ENCODE data around the gene IRX2.

The IRX2 gene

GRCh38 chr5:2750026-2750757 lies 1.3 kb downstream of the IRX2 start:
- H2AFZ ChIP-seq (ENCODE audit: low read length): no peak overlapping the region
- no peaks in the 10 kb centered on the region for H3K9me3 ChIP-seq (ENCODE audit: insufficient read depth, low read depth, low read length)
- H3F3A ChIP-seq (ENCODE audit: low read depth): no peaks in the 10 kb centered on the region
- H3K36me3 ChIP-seq (ENCODE audit: insufficient read depth, low read length): no peaks in the 10 kb centered on the region
- no peak overlapping the region for H3K4me3 ChIP-seq (ENCODE audit: low read length, poor library complexity, severe bottlenecking)
- no peaks in the 10 kb centered on the region for H3K79me2 ChIP-seq (ENCODE audit: insufficient read depth, low read length)
- H3K4me2 ChIP-seq (ENCODE audit: low read depth, low read length, poor library complexity, severe bottlenecking): no peak overlapping the region
- H4K20me1 ChIP-seq (ENCODE audit: insufficient read depth, low read length, poor library complexity, severe bottlenecking): no peaks in the 10 kb centered on the region
- H3K9ac ChIP-seq (ENCODE audit: low read depth, low read length, poor library complexity, severe bottlenecking): no peak overlapping the region
- TF ChIP-seq EZH2phosphoT487 (IDR thresholded peaks at IDR 0.05; ENCODE audit: borderline replicate concordance): no peak
- no peak for TF ChIP-seq CTCF (conservative IDR thresholded peaks at IDR 0.05; ENCODE audit: low read length)
- no peaks in the 10 kb centered on the region for H3K4me1 ChIP-seq (ENCODE audit: insufficient read depth, low read length, poor library complexity, severe bottlenecking)
- no peaks in the 10 kb centered on the region for H3K27me3 ChIP-seq (ENCODE audit: insufficient read depth, low read length, poor library complexity, severe bottlenecking)
- no peaks in the 10 kb centered on the region for H3K9me2 ChIP-seq (replicated peaks; ENCODE audit: low read depth, low read length)

GRCh38 chr5:2749514-2750025 lies 1.9 kb downstream of the IRX2 start:
- H3K9me3 ChIP-seq (ENCODE audit: insufficient read depth, low read depth, low read length): no peaks in the 10 kb centered on the region
- H3K4me2 ChIP-seq (ENCODE audit: low read depth, low read length, poor library complexity, severe bottlenecking): no peak overlapping the region
- H3F3A ChIP-seq (ENCODE audit: low read depth): no peaks in the 10 kb centered on the region
- no peaks in the 10 kb centered on the region for H3K79me2 ChIP-seq (ENCODE audit: insufficient read depth, low read length)
- no peaks in the 10 kb centered on the region for H3K4me1 ChIP-seq (ENCODE audit: insufficient read depth, low read length, poor library complexity, severe bottlenecking)
- no peaks in the 10 kb centered on the region for H3K36me3 ChIP-seq (ENCODE audit: insufficient read depth, low read length)
- H4K20me1 ChIP-seq (ENCODE audit: insufficient read depth, low read length, poor library complexity, severe bottlenecking): no peaks in the 10 kb centered on the region
- H3K9me2 ChIP-seq (replicated peaks; ENCODE audit: low read depth, low read length): no peaks in the 10 kb centered on the region
- no peak overlapping the region for H2AFZ ChIP-seq (ENCODE audit: low read length)
- no peak overlapping the region for H3K4me3 ChIP-seq (ENCODE audit: low read length, poor library complexity, severe bottlenecking)
- TF ChIP-seq EZH2phosphoT487 (IDR thresholded peaks at IDR 0.05; ENCODE audit: borderline replicate concordance) (no peak), CTCF (conservative IDR thresholded peaks at IDR 0.05; ENCODE audit: low read length) (no peak)
- H3K9ac ChIP-seq (ENCODE audit: low read depth, low read length, poor library complexity, severe bottlenecking): no peak overlapping the region
- no peaks in the 10 kb centered on the region for H3K27me3 ChIP-seq (ENCODE audit: insufficient read depth, low read length, poor library complexity, severe bottlenecking)

- H3K79me2 ChIP-seq (ENCODE audit: insufficient read depth, low read length): no peaks in the 10 kb centered on the region
- no peaks in the 10 kb centered on the region for H3F3A ChIP-seq (ENCODE audit: low read depth)
- no peaks in the 10 kb centered on the region for H4K20me1 ChIP-seq (ENCODE audit: insufficient read depth, low read length, poor library complexity, severe bottlenecking)
- no peak overlapping the region for H3K4me3 ChIP-seq (ENCODE audit: low read length, poor library complexity, severe bottlenecking)
- no peak overlapping the region for H3K4me2 ChIP-seq (ENCODE audit: low read depth, low read length, poor library complexity, severe bottlenecking)
- H3K36me3 ChIP-seq (ENCODE audit: insufficient read depth, low read length): no peaks in the 10 kb centered on the region
- H3K9me3 ChIP-seq (ENCODE audit: insufficient read depth, low read depth, low read length): no peaks in the 10 kb centered on the region
- no peaks in the 10 kb centered on the region for H3K9me2 ChIP-seq (replicated peaks; ENCODE audit: low read depth, low read length)
- H3K4me1 ChIP-seq (ENCODE audit: insufficient read depth, low read length, poor library complexity, severe bottlenecking): no peaks in the 10 kb centered on the region
- H3K27me3 ChIP-seq (ENCODE audit: insufficient read depth, low read length, poor library complexity, severe bottlenecking): no peaks in the 10 kb centered on the region
- TF ChIP-seq EZH2phosphoT487 (IDR thresholded peaks at IDR 0.05; ENCODE audit: borderline replicate concordance) (no peak), CTCF (conservative IDR thresholded peaks at IDR 0.05; ENCODE audit: low read length) (no peak)
- no peak overlapping the region for H3K9ac ChIP-seq (ENCODE audit: low read depth, low read length, poor library complexity, severe bottlenecking)
- no peak overlapping the region for H2AFZ ChIP-seq (ENCODE audit: low read length)
Measured at GRCh38 chr5:2748861-2749513, 2.5 kb downstream of the IRX2 start.
